ENCODE results near the gene MOB1B.
A peak's percentile ranks its signal among the peaks of the same experiment; 100 is the strongest.
"Not testable (repeated sequence)": the region's sequence is repeated elsewhere in the genome, so short reads cannot be mapped to it uniquely, and the experiment has no call there.

Gene MOB1B

GRCh38 chr4:70901984-70902576 is at the start of gene MOB1B:
TSS of gene MOB1B (plus strand) at chr4:70902369. CDS start at chr4:70902537, 168 bp downstream.
- peak; percentile 65 to 95 (median 86) for DNase-seq
- intact Hi-C loops (cut with DNase I) = loop anchor here (5.0 kb wide), 1 partner anchor 90 kb away; the partner anchor contains the start of gene DCK

- intact Hi-C loops (cut with DNase I) = no loop called here
These were observed 46.7 kb upstream of the MOB1B start for GRCh38 chr4:70855464-70855863.

GRCh38 chr4:70858454-70858853 is 43.7 kb upstream of the MOB1B start:
- DNase-seq = no peak
- intact Hi-C loops (cut with DNase I) = no loop called here

More at GRCh38 chr4:70855464-70855863, 46.7 kb upstream of the MOB1B start:
- DNase-seq = no peak

GRCh38 chr4:70859066-70859465 is 43.1 kb upstream of the MOB1B start:
- no peak for DNase-seq
- intact Hi-C loops (cut with DNase I) = no loop called here

GRCh38 chr4:70863099-70863790 is 38.9 kb upstream of the MOB1B start:
- DNase-seq = no peak
- intact Hi-C loops (cut with DNase I) = no loop called here

- no peak for DNase-seq
- intact Hi-C loops (cut with DNase I) = no loop called here
These were observed 33.4 kb upstream of the MOB1B start for GRCh38 chr4:70868778-70869177.

- no peak for DNase-seq
- intact Hi-C loops (cut with DNase I) = no loop called here
These were observed 29.0 kb upstream of the MOB1B start for GRCh38 chr4:70873216-70873615.

- intact Hi-C loops (cut with DNase I) = no loop called here
- DNase-seq = no peak
These were observed 27.7 kb upstream of the MOB1B start for GRCh38 chr4:70874268-70875156.

GRCh38 chr4:70877556-70877955 is 24.6 kb upstream of the MOB1B start:
- intact Hi-C loops (cut with DNase I) = no loop called here

GRCh38 chr4:70880739-70881138 is 21.4 kb upstream of the MOB1B start:
- intact Hi-C loops (cut with DNase I) = no loop called here
- DNase-seq = no peak

More at GRCh38 chr4:70877556-70877955, 24.6 kb upstream of the MOB1B start:
- peak in 1 of 42 donors; percentile 9 for DNase-seq

- no peak for DNase-seq
- intact Hi-C loops (cut with DNase I) = no loop called here
These were observed 17.0 kb upstream of the MOB1B start for GRCh38 chr4:70885174-70885573.

- intact Hi-C loops (cut with DNase I) = no loop called here
- peak in 1 of 42 donors; percentile 40 for DNase-seq
These were observed 9.9 kb upstream of the MOB1B start for GRCh38 chr4:70892086-70892769.

GRCh38 chr4:70893790-70894189 is 8.4 kb upstream of the MOB1B start:
- DNase-seq = no peak
- intact Hi-C loops (cut with DNase I) = no loop called here

- no peak for DNase-seq
- intact Hi-C loops (cut with DNase I) = no loop called here
These were observed 6.8 kb upstream of the MOB1B start for GRCh38 chr4:70895405-70895804.

GRCh38 chr4:70895811-70896491 is 6.2 kb upstream of the MOB1B start:
- no peak for DNase-seq
- intact Hi-C loops (cut with DNase I) = no loop called here

- intact Hi-C loops (cut with DNase I); DNase-seq: not testable (repeated sequence)
These were observed 3.6 kb upstream of the MOB1B start for GRCh38 chr4:70898581-70898980.

- intact Hi-C loops (cut with DNase I) = loop anchor here (5.0 kb wide), 1 partner anchor 91 kb away; the partner anchor contains the start of gene DCK
- no peak for DNase-seq
These were observed 574 bp upstream of the MOB1B start for GRCh38 chr4:70901607-70901983.

- intact Hi-C loops (cut with DNase I) = loop anchor here (5.0 kb wide), 1 partner anchor 90 kb away; the partner anchor contains the start of gene DCK
- peak in 27 of 42 donors; percentile 12 to 68 (median 38) for DNase-seq
These were observed 565 bp downstream of the MOB1B start for GRCh38 chr4:70902577-70903290.
